GM23338 (cell line): ENCODE measurements around the gene TOE1. TPM values are rescaled to one million over a fixed set of nuclear protein-coding genes. Genes with fewer than 3 reads are reported as not detected.

ENCODE experiments used
- ATAC-seq: fragments of 200-7000 bp; cut with Tn5 transposase; 3 replicates; pipeline ENCODE4 v1.9.1; 2020
- DNase-seq: peaks from one replicate; pipeline ENCODE4 v3.0.0-alpha.2; 2015; ENCODE audit warnings: low spot score
- H2AFZ ChIP-seq: fragments of 200-600 bp; sonication (generic); 2 replicates; pipeline ENCODE4 v1.8.0; 2016; ENCODE audit warnings: antibody characterized with exemption, mild to moderate bottlenecking, moderate library complexity
- H3F3A ChIP-seq: fragments of 200-600 bp; sonication (generic); replicated peaks from 2 replicates; pipeline ENCODE4 v1.8.0; 2017; ENCODE audit warnings: antibody characterized with exemption, mixed run types, low read depth
- H3K27ac ChIP-seq: fragments of 200-600 bp; sonication (generic); 2 replicates; pipeline ENCODE4 v1.6.1; 2016; ENCODE audit warnings: low read depth
- H3K27me3 ChIP-seq: fragments of 200-600 bp; sonication (generic); 2 replicates; pipeline ENCODE4 v1.8.0; 2016; ENCODE audit warnings: mild to moderate bottlenecking, mixed run types, moderate library complexity; ENCODE audit not compliant: insufficient read depth
- H3K36me3 ChIP-seq: fragments of 200-600 bp; sonication (generic); 2 replicates; pipeline ENCODE4 v1.8.0; 2016; ENCODE audit warnings: mild to moderate bottlenecking; ENCODE audit not compliant: insufficient read depth
- H3K4me1 ChIP-seq: fragments of 200-600 bp; sonication (generic); 2 replicates; pipeline ENCODE4 v1.8.0; 2016; ENCODE audit warnings: mild to moderate bottlenecking, moderate library complexity; ENCODE audit not compliant: insufficient read depth
- H3K4me2 ChIP-seq: fragments of 200-600 bp; sonication (generic); 2 replicates; pipeline ENCODE4 v1.7.1; 2017; ENCODE audit warnings: mixed run types
- H3K4me3 ChIP-seq: fragments of 200-600 bp; sonication (generic); 2 replicates; pipeline ENCODE4 v1.6.1; 2016; ENCODE audit warnings: mixed run types
- H3K79me2 ChIP-seq: fragments of 200-600 bp; sonication (generic); replicated peaks from 2 replicates; pipeline ENCODE4 v1.8.0; 2017; ENCODE audit warnings: mild to moderate bottlenecking; ENCODE audit not compliant: insufficient read depth
- H3K9me2 ChIP-seq: fragments of 200-600 bp; sonication (generic); 2 replicates; pipeline ENCODE4 v1.8.0; 2017; ENCODE audit not compliant: insufficient read depth
- H4K20me1 ChIP-seq: fragments of 200-600 bp; sonication (generic); replicated peaks from 2 replicates; pipeline ENCODE4 v1.8.0; 2017; ENCODE audit warnings: mild to moderate bottlenecking; ENCODE audit not compliant: insufficient read depth
- H3K27ac Mint-ChIP-seq: 2 replicates; pipeline ENCODE4 v1.8.0; 2020; ENCODE audit warnings: inconsistent platforms, mild to moderate bottlenecking, moderate library complexity, mixed read lengths
- H3K27me3 Mint-ChIP-seq: 3 replicates; pipeline ENCODE4 v1.8.0; 2022; ENCODE audit warnings: low read depth, mild to moderate bottlenecking, moderate library complexity, mixed read lengths, inconsistent platforms; ENCODE audit not compliant: insufficient read depth, poor library complexity
- H3K36me3 Mint-ChIP-seq: 3 replicates; pipeline ENCODE4 v1.8.0; 2021; ENCODE audit warnings: low read depth, mild to moderate bottlenecking, inconsistent platforms, moderate library complexity, mixed read lengths
- H3K4me1 Mint-ChIP-seq: 3 replicates; pipeline ENCODE4 v1.8.0; 2020; ENCODE audit warnings: mild to moderate bottlenecking, inconsistent platforms, mixed read lengths
- H3K4me3 Mint-ChIP-seq: 3 replicates; pipeline ENCODE4 v1.8.0; 2021; ENCODE audit warnings: moderate library complexity, mild to moderate bottlenecking, inconsistent platforms, mixed read lengths
- H3K9me3 Mint-ChIP-seq: 3 replicates; pipeline ENCODE4 v1.8.0; 2020; ENCODE audit warnings: moderate library complexity, mild to moderate bottlenecking, inconsistent platforms, mixed read lengths
- CREB1 ChIP-seq: fragments of 250-450 bp; sonication (Bioruptor Pico); IDR thresholded peaks from 2 replicates; pipeline ENCODE4 v1.5.0; 2020; ENCODE audit warnings: low read depth, mild to moderate bottlenecking, moderate library complexity
- EZH2 ChIP-seq: fragments of 200-600 bp; sonication (generic); IDR thresholded peaks from one replicate; pipeline ENCODE4 v1.8.0; 2017; ENCODE audit warnings: antibody characterized with exemption, mild to moderate bottlenecking, low read depth; ENCODE audit not compliant: unreplicated experiment
- EZH2phosphoT487 ChIP-seq: fragments of 200-600 bp; sonication (generic); IDR thresholded peaks from one replicate; pipeline ENCODE4 v1.8.1; 2018; ENCODE audit warnings: antibody characterized with exemption; ENCODE audit not compliant: unreplicated experiment
- JUNB ChIP-seq: IDR thresholded peaks from one replicate; pipeline ENCODE4 v1.6.1; 2016; ENCODE audit warnings: antibody characterized with exemption; ENCODE audit not compliant: unreplicated experiment
- NANOG ChIP-seq: IDR thresholded peaks from 2 replicates; pipeline ENCODE4 v1.6.1; 2016; ENCODE audit warnings: antibody characterized with exemption, borderline replicate concordance
- POLR2AphosphoS5 ChIP-seq: IDR thresholded peaks from 2 replicates; pipeline ENCODE4 v1.6.1; 2016; ENCODE audit warnings: antibody characterized with exemption, low read depth
- STAT1 ChIP-seq: IDR thresholded peaks from one replicate; pipeline ENCODE4 v1.6.1; 2016; ENCODE audit warnings: antibody characterized with exemption; ENCODE audit not compliant: unreplicated experiment
- ZNF114 ChIP-seq: fragments of 250-450 bp; sonication (Bioruptor Pico); IDR thresholded peaks from 2 replicates; pipeline ENCODE4 v1.5.0; 2020; ENCODE audit warnings: mild to moderate bottlenecking, moderate library complexity
- ZNF331 ChIP-seq: fragments of 250-450 bp; sonication (Bioruptor Pico); IDR thresholded peaks from 2 replicates; pipeline ENCODE4 v1.5.0; 2020; ENCODE audit warnings: low read depth, mild to moderate bottlenecking, moderate library complexity
- polyA plus RNA-seq: library from polyadenylated mRNA; unstranded; fragments of >200 nt; fragmentation: Nextera tagmentation; extraction: Ambion mirVana; gene quantifications from 2 replicates; pipeline ENCODE4 v1.2.1, GENCODE V29; 2016
- total RNA-seq: library from RNA; depleted of rRNA; stranded (reverse); fragments of >200 nt; shearing (Covaris generic); gene quantifications from 2 replicates; pipeline ENCODE4 v1.2.3, GENCODE V29; 2014
- TF ChIP-seq, protein P1 (sequence below): fragments of 250-450 bp; sonication (Bioruptor Pico); IDR thresholded peaks from 2 replicates; pipeline ENCODE4 v1.5.0; 2020; ENCODE audit warnings: mild to moderate bottlenecking, moderate library complexity
- TF ChIP-seq, protein P2 (sequence below): IDR thresholded peaks from one replicate; pipeline ENCODE4 v1.6.1; 2018; ENCODE audit warnings: antibody characterized with exemption; ENCODE audit not compliant: unreplicated experiment
- TF ChIP-seq, protein P3 (sequence below), 2 experiments: fragments of 200-600 bp in 1 of 2; sonication (generic) in 1 of 2; conservative IDR thresholded peaks; 2 replicates each; pipeline versions ENCODE4 v1.5.1 to v1.6.1; 2016 to 2017; ENCODE audit warnings: antibody characterized with exemption in 2 of 2, low read depth in 2 of 2, mild to moderate bottlenecking in 2 of 2, moderate library complexity in 1 of 2
- TF ChIP-seq, protein P4 (sequence below): IDR thresholded peaks from 2 replicates; pipeline ENCODE4 v1.6.1; 2016; ENCODE audit warnings: antibody characterized with exemption

TOE1 gene
- total and polyA plus RNA-seq, 2 experiments from 2014 or later: 9.1 to 18.4 TPM

DNA sequence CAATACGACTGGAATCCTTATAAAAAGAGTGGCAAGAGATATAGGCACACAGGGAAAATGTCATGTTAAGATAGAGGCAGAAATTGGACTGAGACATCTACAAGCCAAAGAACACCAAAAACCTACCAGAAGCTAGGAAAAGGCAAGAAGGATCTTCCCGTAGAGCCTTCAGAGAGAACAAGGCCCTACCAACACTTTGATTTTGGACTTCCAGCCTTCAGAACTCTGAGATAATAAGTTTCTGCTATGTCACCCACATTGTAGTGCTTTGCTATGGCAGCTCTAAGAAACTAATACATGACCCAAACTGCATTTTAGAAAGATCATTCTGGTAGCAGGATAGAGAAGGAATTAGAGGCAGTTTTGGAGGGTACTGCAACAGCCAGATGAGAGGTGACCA lies 24.3 kb downstream of the TOE1 start:
- TF ChIP-seq, protein P1, sequence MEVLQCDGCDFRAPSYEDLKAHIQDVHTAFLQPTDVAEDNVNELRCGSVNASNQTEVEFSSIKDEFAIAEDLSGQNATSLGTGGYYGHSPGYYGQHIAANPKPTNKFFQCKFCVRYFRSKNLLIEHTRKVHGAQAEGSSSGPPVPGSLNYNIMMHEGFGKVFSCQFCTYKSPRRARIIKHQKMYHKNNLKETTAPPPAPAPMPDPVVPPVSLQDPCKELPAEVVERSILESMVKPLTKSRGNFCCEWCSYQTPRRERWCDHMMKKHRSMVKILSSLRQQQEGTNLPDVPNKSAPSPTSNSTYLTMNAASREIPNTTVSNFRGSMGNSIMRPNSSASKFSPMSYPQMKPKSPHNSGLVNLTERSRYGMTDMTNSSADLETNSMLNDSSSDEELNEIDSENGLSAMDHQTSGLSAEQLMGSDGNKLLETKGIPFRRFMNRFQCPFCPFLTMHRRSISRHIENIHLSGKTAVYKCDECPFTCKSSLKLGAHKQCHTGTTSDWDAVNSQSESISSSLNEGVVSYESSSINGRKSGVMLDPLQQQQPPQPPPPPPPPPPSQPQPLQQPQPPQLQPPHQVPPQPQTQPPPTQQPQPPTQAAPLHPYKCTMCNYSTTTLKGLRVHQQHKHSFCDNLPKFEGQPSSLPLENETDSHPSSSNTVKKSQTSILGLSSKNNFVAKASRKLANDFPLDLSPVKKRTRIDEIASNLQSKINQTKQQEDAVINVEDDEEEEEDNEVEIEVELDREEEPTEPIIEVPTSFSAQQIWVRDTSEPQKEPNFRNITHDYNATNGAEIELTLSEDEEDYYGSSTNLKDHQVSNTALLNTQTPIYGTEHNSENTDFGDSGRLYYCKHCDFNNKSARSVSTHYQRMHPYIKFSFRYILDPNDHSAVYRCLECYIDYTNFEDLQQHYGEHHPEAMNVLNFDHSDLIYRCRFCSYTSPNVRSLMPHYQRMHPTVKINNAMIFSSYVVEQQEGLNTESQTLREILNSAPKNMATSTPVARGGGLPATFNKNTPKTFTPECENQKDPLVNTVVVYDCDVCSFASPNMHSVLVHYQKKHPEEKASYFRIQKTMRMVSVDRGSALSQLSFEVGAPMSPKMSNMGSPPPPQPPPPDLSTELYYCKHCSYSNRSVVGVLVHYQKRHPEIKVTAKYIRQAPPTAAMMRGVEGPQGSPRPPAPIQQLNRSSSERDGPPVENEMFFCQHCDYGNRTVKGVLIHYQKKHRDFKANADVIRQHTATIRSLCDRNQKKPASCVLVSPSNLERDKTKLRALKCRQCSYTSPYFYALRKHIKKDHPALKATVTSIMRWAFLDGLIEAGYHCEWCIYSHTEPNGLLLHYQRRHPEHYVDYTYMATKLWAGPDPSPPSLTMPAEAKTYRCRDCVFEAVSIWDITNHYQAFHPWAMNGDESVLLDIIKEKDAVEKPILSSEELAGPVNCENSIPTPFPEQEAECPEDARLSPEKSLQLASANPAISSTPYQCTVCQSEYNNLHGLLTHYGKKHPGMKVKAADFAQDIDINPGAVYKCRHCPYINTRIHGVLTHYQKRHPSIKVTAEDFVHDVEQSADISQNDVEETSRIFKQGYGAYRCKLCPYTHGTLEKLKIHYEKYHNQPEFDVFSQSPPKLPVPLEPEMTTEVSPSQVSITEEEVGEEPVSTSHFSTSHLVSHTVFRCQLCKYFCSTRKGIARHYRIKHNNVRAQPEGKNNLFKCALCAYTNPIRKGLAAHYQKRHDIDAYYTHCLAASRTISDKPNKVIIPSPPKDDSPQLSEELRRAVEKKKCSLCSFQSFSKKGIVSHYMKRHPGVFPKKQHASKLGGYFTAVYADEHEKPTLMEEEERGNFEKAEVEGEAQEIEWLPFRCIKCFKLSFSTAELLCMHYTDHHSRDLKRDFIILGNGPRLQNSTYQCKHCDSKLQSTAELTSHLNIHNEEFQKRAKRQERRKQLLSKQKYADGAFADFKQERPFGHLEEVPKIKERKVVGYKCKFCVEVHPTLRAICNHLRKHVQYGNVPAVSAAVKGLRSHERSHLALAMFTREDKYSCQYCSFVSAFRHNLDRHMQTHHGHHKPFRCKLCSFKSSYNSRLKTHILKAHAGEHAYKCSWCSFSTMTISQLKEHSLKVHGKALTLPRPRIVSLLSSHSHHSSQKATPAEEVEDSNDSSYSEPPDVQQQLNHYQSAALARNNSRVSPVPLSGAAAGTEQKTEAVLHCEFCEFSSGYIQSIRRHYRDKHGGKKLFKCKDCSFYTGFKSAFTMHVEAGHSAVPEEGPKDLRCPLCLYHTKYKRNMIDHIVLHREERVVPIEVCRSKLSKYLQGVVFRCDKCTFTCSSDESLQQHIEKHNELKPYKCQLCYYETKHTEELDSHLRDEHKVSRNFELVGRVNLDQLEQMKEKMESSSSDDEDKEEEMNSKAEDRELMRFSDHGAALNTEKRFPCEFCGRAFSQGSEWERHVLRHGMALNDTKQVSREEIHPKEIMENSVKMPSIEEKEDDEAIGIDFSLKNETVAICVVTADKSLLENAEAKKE (CRISPR knock-in tag): no peak
- no peak for TF ChIP-seq NANOG
- TF ChIP-seq, protein P2, sequence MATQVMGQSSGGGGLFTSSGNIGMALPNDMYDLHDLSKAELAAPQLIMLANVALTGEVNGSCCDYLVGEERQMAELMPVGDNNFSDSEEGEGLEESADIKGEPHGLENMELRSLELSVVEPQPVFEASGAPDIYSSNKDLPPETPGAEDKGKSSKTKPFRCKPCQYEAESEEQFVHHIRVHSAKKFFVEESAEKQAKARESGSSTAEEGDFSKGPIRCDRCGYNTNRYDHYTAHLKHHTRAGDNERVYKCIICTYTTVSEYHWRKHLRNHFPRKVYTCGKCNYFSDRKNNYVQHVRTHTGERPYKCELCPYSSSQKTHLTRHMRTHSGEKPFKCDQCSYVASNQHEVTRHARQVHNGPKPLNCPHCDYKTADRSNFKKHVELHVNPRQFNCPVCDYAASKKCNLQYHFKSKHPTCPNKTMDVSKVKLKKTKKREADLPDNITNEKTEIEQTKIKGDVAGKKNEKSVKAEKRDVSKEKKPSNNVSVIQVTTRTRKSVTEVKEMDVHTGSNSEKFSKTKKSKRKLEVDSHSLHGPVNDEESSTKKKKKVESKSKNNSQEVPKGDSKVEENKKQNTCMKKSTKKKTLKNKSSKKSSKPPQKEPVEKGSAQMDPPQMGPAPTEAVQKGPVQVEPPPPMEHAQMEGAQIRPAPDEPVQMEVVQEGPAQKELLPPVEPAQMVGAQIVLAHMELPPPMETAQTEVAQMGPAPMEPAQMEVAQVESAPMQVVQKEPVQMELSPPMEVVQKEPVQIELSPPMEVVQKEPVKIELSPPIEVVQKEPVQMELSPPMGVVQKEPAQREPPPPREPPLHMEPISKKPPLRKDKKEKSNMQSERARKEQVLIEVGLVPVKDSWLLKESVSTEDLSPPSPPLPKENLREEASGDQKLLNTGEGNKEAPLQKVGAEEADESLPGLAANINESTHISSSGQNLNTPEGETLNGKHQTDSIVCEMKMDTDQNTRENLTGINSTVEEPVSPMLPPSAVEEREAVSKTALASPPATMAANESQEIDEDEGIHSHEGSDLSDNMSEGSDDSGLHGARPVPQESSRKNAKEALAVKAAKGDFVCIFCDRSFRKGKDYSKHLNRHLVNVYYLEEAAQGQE: no peak
- TF ChIP-seq ZNF331 (CRISPR knock-in tag): no peak
- TF ChIP-seq STAT1: no peak
- TF ChIP-seq, protein P3, sequence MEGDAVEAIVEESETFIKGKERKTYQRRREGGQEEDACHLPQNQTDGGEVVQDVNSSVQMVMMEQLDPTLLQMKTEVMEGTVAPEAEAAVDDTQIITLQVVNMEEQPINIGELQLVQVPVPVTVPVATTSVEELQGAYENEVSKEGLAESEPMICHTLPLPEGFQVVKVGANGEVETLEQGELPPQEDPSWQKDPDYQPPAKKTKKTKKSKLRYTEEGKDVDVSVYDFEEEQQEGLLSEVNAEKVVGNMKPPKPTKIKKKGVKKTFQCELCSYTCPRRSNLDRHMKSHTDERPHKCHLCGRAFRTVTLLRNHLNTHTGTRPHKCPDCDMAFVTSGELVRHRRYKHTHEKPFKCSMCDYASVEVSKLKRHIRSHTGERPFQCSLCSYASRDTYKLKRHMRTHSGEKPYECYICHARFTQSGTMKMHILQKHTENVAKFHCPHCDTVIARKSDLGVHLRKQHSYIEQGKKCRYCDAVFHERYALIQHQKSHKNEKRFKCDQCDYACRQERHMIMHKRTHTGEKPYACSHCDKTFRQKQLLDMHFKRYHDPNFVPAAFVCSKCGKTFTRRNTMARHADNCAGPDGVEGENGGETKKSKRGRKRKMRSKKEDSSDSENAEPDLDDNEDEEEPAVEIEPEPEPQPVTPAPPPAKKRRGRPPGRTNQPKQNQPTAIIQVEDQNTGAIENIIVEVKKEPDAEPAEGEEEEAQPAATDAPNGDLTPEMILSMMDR (conservative IDR thresholded peaks at IDR 0.05; ENCODE audit: low read depth in 2 of 2): no peak
- no peak for TF ChIP-seq CREB1 (CRISPR knock-in tag)
- TF ChIP-seq, protein P4, sequence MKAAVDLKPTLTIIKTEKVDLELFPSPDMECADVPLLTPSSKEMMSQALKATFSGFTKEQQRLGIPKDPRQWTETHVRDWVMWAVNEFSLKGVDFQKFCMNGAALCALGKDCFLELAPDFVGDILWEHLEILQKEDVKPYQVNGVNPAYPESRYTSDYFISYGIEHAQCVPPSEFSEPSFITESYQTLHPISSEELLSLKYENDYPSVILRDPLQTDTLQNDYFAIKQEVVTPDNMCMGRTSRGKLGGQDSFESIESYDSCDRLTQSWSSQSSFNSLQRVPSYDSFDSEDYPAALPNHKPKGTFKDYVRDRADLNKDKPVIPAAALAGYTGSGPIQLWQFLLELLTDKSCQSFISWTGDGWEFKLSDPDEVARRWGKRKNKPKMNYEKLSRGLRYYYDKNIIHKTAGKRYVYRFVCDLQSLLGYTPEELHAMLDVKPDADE: no peak
- no peak for TF ChIP-seq EZH2
- no peak for TF ChIP-seq EZH2phosphoT487
- no peak for TF ChIP-seq POLR2AphosphoS5
- TF ChIP-seq ZNF114 (CRISPR knock-in tag): no peak
- TF ChIP-seq JUNB: no peak
- H3K9me2 ChIP-seq: no peaks in the 10 kb centered on the region
- Mint-ChIP-seq H3K27me3 (peaks cover 2% of the 10 kb centered on the region), H3K9me3 (no peaks in the 10 kb centered on the region), H3K4me3 (no peak overlapping the region), H3K27ac (no peak overlapping the region), H3K36me3 (no peaks in the 10 kb centered on the region), H3K4me1 (peaks cover 23% of the 10 kb centered on the region; the same call in 2 of the 3 replicates)
- H4K20me1 ChIP-seq: no peaks in the 10 kb centered on the region
- peaks cover 17% of the 10 kb centered on the region for H3K4me1 ChIP-seq
- H3K36me3 ChIP-seq: no peaks in the 10 kb centered on the region
- no peaks in the 10 kb centered on the region for H3K27me3 ChIP-seq
- no peak for ATAC-seq
- no peaks in the 10 kb centered on the region for H3K79me2 ChIP-seq
- H3K4me3 ChIP-seq: no peak overlapping the region
- no peak overlapping the region for H2AFZ ChIP-seq
- H3K4me2 ChIP-seq: no peak overlapping the region
- H3K27ac ChIP-seq: no peak overlapping the region
- peaks cover 5% of the 10 kb centered on the region; the same call in 1 of the 2 replicates for H3F3A ChIP-seq
- no peak for DNase-seq
